Left kidney (tissue), 2 donors: ENCODE results near the gene PSME2. TPM values are rescaled to one million over a fixed set of nuclear protein-coding genes. Genes with fewer than 3 reads are reported as not detected.
A peak's percentile ranks its signal among the peaks of the same experiment; 100 is the strongest.

Experiments used
- DNase-seq: peaks from one replicate; pipeline ENCODE4 v3.0.0-alpha.2; 2013
- polyA plus RNA-seq: library from polyadenylated mRNA; unstranded; fragments of 120-200 nt; gene quantifications from one replicate; pipeline ENCODE4 v1.2.1, GENCODE V29; 2013; ENCODE audit not compliant: insufficient read length

PSME2 gene
- polyA plus RNA-seq, 1 donor: 158 TPM

GRCh38 chr14:24181371-24182077 lies 35.1 kb upstream of the PSME2 start:
- no peak for DNase-seq

GRCh38 chr14:24179961-24180796 lies 33.8 kb upstream of the PSME2 start:
- peak; percentile 46 for DNase-seq

DNA sequence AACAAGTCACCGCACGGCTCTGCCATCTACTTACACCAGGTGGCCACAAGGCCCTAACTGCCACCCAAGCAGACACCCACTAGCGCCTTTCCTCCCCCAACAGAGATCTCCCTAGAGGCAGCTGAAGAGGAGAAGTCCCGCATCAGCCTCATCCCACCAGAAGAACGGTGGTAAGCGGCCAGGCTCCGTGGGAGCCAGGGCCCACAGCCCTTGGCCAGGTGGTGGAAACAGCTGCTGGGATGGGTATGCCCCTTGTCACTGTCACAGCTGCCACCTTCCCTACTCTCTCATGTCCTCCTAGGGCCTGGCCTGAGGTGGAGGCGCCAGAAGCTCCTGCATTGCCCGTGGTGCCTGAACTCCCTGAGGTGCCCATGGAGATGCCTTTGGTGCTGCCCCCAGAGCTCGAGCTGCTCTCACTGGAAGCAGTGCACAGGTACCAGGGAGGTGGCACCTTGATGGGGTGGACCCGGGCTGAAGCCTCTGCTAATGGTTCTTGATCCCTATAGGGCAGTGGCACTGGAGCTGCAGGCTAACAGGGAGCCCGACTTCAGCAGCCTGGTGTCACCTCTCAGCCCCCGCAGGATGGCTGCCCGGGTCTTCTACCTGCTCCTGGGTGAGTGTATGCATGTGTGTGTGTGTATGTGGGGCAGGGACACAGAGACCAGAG lies 33.0 kb upstream of the PSME2 start:
- DNase-seq: no peak

- no peak for DNase-seq
Measured at GRCh38 chr14:24178399-24179178, 32.2 kb upstream of the PSME2 start.

GRCh38 chr14:24177891-24178290 lies 31.5 kb upstream of the PSME2 start:
- DNase-seq: no peak

- no peak for DNase-seq
Measured at GRCh38 chr14:24177041-24177825, 30.8 kb upstream of the PSME2 start.

GRCh38 chr14:24176599-24176998 lies 30.2 kb upstream of the PSME2 start:
- DNase-seq: no peak

DNA sequence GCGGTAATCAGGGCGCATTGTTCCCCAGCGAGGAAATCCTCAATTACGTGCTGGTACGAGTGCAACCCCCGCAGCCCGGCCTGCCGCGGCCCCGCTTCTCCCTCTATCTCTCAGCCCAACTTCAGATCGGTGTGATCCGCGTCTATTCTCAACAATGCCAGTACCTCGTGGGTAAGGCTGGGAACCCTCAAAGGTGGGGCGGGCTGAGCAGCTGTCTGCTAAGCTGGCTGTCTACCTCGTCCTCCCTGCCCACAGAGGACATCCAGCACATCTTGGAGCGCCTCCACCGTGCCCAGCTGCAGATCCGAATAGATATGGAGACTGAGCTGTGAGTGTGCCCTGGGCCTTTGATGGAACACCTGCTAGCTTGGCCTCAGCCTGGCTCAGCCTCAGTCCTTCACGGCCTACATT lies 26.5 kb upstream of the PSME2 start:
- no peak for DNase-seq

DNA sequence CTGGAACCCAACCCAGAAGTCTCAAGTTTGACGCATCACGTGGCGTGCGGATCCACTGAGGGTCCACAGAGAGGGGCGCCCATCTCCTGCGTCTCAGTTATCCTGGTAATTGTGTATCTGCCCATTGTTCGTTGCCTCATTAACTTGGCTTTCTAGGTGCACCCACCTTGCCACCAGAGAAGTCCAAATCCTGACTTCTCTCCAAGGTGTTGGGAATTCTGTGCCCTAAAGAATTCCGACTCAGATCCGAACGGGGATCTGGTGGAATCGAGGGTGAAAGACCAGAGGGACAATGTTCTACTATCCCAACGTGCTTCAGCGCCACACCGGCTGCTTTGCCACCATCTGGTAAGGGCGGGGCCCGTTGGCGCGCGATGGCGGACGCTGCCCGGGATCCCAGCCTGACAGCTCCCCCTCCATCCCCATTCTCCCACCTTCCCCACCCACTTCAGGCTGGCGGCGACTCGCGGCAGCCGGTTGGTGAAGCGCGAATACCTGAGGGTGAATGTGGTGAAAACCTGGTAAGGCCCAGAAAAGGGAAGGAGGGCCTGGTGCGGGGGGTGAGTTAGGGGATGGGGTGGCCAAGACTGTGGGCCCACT lies 26.0 kb upstream of the PSME2 start:
- DNase-seq: peak; percentile 7

DNA sequence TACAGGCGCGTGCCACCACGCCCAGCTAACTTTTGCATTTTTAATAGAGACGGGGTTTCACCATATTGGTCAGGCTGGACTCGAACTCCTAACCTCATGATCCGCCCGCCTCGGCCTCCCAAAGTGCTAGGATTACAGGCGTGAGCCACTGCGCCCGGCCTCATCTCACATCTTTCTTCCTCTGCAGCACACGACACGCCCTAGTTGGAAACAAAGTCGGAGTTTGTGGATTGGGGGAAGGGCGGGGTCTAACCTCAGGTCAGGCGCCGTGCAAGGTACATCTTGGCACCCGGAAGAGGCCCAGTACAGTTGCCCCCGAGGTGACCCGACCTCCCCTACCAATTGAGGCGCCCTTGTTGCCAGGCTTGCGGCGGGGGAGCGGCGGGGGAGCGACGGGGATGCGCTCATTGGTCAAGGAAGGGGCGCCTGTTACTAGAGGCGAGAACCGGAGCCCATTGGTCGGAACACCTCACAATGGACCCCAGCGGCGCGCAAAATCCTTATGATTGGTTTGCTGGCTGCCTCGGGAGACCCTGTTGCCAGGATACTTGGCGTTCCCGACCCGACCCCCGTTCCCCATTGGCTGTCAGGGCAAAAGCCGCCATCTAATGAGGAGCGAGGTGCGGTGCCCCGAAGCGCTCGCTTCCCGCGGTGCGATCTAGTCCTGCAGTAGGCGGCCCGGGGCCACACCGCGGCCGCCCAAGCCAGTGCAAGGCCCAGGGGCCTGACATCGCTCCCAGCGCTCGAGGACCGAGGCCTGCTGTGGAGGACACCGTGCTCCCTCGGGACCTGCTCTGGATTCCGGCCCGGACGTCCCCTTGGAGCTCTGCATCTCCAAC lies 25.2 kb upstream of the PSME2 start, which contains the start of gene REC8:
Gene REC8 (plus strand): TSS at position 659 of the 839 bp plus-strand sequence. CDS start 473 bp downstream, outside the sequence.
- DNase-seq: peak; percentile 95

DNA sequence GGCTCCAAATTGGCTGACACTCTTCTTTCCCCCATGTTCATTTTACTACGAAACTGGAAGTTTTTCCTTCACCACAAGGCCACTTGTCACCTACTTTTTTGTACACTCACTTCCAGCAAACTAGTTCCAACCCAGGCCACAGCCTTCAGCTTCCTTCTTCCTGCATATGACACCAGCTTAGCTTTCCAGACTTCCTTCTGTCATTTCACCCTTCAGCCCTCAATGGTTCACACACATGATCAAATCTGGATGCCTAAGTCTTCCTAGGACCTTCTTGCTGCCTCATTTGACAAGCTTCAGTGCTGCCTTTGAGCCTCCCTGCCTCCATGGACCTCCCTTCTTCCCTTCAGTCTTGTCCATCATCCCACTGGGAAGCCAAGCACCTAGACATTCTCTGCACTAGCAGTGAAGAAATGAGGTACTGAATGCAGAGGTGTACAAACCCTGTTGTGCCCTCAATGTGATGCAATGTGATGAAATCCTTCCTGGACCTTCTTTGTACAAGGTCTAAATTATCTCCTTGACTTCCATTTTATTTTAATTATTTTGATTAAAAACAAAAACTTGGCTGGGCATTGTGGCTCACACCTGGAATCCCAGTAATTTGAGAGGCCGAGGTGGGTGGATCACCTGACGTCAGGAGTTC lies 21.2 kb upstream of the PSME2 start:
- no peak for DNase-seq

DNA sequence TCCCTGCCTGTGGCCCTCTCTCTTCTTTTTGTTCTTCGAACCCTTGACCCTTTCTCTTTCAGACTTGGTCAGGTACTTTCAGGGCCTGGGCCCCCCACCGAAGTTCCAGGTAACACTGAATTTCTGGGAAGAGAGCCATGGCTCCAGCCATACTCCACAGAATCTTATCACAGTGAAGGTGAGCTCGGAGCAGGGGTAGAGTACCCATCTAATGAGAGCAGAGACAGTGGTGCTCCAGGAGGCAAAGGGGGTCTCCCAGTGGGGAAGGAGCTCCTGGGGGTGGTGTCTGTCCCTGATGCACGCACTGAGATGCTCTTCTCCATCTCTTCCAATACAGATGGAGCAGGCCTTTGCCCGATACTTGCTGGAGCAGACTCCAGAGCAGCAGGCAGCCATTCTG lies 19.4 kb upstream of the PSME2 start:
- DNase-seq: no peak

DNA sequence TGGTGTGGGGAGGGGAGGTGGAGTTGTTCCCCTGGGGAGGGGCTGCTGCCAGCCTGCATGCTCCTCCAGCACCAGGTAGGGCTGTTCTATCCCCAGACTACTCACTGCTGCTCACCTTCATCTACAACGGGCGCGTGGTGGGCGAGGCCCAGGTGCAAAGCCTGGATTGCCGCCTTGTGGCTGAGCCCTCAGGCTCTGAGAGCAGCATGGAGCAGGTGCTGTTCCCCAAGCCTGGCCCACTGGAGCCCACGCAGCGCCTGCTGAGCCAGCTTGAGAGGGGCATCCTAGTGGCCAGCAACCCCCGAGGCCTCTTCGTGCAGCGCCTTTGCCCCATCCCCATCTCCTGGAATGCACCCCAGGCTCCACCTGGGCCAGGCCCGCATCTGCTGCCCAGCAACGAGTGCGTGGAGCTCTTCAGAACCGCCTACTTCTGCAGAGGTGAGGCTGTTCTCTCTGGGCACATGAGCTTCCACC lies 18.1 kb upstream of the PSME2 start:
- DNase-seq: no peak

DNA sequence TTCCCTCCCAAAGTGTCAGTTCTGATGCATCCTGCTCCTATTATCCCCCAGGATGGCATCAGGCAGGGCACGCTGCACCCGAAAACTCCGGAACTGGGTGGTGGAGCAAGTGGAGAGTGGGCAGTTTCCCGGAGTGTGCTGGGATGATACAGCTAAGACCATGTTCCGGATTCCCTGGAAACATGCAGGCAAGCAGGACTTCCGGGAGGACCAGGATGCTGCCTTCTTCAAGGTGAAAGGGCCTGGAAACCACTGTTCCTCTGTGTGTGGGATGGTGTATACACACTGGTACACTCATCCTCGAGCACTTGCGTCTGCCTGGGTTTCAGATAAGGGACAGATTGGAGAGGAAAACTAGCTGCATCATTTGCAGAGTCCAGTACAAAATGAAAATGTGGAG lies 15.7 kb upstream of the PSME2 start:
- DNase-seq: no peak

DNA sequence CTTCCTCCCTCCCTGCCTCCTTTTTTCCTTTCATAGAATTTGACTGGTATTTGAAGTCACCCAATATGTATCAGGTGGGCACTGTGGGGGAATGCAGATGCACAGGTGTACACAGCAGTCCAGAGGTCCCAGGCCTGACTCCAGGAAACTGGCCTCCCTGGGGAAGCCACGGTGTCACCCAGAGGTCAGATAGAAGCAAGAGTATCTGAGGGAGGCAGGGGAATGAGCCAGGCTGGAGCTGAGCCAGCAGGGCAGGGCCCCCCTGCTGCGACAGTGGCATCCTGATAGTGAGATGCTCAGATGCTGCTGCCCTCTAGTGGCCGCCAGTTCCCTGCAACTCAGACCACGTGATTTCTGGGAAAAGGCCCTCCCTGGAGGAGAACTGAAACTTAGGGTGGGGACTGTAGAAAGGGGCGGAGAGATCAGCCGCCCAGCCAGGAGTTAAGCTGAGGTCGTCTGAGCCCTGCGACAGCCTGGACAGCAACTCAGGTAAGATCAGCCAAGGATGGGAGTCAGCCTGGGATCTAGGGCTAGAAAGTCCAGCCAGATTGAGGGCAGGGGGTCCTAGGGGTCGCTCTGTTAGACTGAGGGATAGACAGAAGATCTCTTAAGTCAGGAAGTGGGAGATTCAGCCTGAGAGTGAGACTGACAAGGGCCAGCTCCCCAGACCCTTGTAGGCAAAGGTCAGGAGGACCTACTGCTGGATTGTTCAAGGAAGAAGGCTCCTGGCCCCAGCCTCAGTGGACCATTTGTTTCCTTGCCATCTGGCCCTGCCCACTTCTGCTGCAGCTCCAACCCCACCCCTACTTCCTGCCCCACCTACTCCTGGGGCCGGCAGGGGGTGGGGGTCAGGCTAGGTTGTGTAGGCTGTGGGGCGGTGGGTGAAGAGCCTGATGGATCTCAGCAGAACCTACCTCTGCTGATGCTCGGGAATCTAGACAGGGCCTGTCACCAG lies 14.7 kb upstream of the PSME2 start, which contains the start of gene IRF9:
Gene IRF9 (plus strand): TSS at position 416 of the 955 bp plus-strand sequence. CDS start 880 bp downstream, outside the sequence.
- peak; percentile 97 for DNase-seq

- no peak for DNase-seq
Measured at GRCh38 chr14:24160499-24160849, 14.1 kb upstream of the PSME2 start.

- DNase-seq: no peak
Measured at GRCh38 chr14:24159777-24160498, 13.5 kb upstream of the PSME2 start.
